Uterus (tissue), 4 donors: ENCODE data around the gene MAP1LC3B2. TPM values are rescaled to one million over a fixed set of nuclear protein-coding genes. Genes with fewer than 3 reads are reported as not detected.
"Not testable (repeated sequence)": the region's sequence is repeated elsewhere in the genome, so short reads cannot be mapped to it uniquely, and the experiment has no call there.

Experiments used
- DNase-seq, 2 donors: peaks; one replicate each; pipeline ENCODE4 v3.0.0-alpha.2; 2019 to 2020
- H3K27ac ChIP-seq, 2 donors: fragments of 200-600 bp; sonication (generic); 1 replicate in 1 of 2; 2 replicates in 1 of 2; pipeline ENCODE4 v1.5.1; 2016 to 2018
- H3K27me3 ChIP-seq, 2 donors: fragments of 200-600 bp; sonication (generic); one replicate each; pipeline ENCODE4 v1.5.1; 2018 to 2019; ENCODE audit warnings: control low read depth in 1 of 2
- H3K36me3 ChIP-seq, 2 donors: fragments of 200-600 bp; sonication (generic); one replicate each; pipeline ENCODE4 v1.5.1; 2019; ENCODE audit warnings: control low read depth in 1 of 2
- H3K4me1 ChIP-seq, 2 donors: fragments of 200-600 bp; sonication (generic); one replicate each; pipeline ENCODE4 v1.5.1; 2018 to 2019; ENCODE audit warnings: control low read depth in 1 of 2
- H3K4me3 ChIP-seq, 2 donors: fragments of 200-600 bp; sonication (generic); 1 replicate in 1 of 2; 2 replicates in 1 of 2; pipeline ENCODE4 v1.5.1; 2018 to 2019; ENCODE audit warnings: mild to moderate bottlenecking in 1 of 2
- H3K9me3 ChIP-seq, 2 donors: fragments of 200-600 bp; sonication (generic); one replicate each; pipeline ENCODE4 v1.5.1; 2019; ENCODE audit warnings: control low read depth in 1 of 2
- POLR2A ChIP-seq, 2 donors: fragments of 450-650 bp; IDR thresholded peaks; one replicate each; pipeline ENCODE4 v1.6.1; 2016; ENCODE audit warnings: antibody characterized with exemption in 2 of 2, mild to moderate bottlenecking in 1 of 2, moderate library complexity in 1 of 2
- intact Hi-C: fragments of 100-400 bp; cut with DNase I; formaldehyde crosslinking; loops from one replicate; pipeline ENCODE4 v1.15.1; 2023; ENCODE audit warnings: low total_unique reads
- total RNA-seq, 4 donors: library from RNA; depleted of rRNA in 3 of 4; stranded (reverse); fragments of >200 nt in 3 of 4; gene quantifications; one replicate each; pipeline versions ENCODE4 v1.1.0 to v1.2.4, GENCODE V29; 2014 to 2023
- TF ChIP-seq, protein P1 (sequence below), 4 experiments: fragments of 200-600 bp in 2 of 4; fragments of 450-650 bp in 2 of 4; sonication (generic) in 2 of 4; IDR thresholded peaks; one replicate each; pipeline ENCODE4 v1.5.1; 2016 to 2019; ENCODE audit warnings: antibody characterized with exemption in 4 of 4, mild to moderate bottlenecking in 2 of 4, moderate library complexity in 1 of 4
- donor health status: DM: yes; HTN: yes; CAD: no.

The MAP1LC3B2 gene
- total RNA-seq, 4 donors from 2014 or later = 1.8 to 3.6 TPM; not detected in 2

DNA sequence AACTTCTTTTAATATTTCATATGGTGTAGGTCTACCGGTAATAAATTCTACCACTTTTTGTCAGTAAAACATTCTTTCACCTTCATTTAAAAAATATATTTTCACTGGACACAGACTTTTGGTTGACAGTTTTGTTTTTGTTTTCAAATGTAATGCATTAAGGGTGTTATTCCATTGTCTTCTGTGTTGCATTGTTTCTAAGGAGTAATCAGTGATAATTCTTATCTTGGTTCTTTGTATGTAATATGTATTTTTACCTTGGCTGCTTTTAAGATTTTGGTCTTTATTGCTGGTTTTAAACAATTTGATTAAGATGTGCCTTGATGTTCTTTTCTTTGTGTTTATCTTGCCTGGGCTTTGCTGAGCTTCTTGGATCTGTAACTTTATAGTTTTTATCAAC is 4.1 kb downstream of the MAP1LC3B2 start:
- H3K27me3 ChIP-seq = no peaks in the 10 kb centered on the region
- intact Hi-C loops = no loop called here
- H3K9me3 ChIP-seq = peaks cover 0 to 2% of the 10 kb centered on the region in 2 donors
- DNase-seq = no peak
- H3K27ac ChIP-seq = no peak overlapping the region
- TF ChIP-seq, protein P1, sequence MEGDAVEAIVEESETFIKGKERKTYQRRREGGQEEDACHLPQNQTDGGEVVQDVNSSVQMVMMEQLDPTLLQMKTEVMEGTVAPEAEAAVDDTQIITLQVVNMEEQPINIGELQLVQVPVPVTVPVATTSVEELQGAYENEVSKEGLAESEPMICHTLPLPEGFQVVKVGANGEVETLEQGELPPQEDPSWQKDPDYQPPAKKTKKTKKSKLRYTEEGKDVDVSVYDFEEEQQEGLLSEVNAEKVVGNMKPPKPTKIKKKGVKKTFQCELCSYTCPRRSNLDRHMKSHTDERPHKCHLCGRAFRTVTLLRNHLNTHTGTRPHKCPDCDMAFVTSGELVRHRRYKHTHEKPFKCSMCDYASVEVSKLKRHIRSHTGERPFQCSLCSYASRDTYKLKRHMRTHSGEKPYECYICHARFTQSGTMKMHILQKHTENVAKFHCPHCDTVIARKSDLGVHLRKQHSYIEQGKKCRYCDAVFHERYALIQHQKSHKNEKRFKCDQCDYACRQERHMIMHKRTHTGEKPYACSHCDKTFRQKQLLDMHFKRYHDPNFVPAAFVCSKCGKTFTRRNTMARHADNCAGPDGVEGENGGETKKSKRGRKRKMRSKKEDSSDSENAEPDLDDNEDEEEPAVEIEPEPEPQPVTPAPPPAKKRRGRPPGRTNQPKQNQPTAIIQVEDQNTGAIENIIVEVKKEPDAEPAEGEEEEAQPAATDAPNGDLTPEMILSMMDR (IDR thresholded peaks at IDR 0.05) = no peak
- no peak for TF ChIP-seq POLR2A (IDR thresholded peaks at IDR 0.05)
- H3K4me3 ChIP-seq = no peak overlapping the region
- H3K4me1 ChIP-seq = no peaks in the 10 kb centered on the region
- no peaks in the 10 kb centered on the region for H3K36me3 ChIP-seq

DNA sequence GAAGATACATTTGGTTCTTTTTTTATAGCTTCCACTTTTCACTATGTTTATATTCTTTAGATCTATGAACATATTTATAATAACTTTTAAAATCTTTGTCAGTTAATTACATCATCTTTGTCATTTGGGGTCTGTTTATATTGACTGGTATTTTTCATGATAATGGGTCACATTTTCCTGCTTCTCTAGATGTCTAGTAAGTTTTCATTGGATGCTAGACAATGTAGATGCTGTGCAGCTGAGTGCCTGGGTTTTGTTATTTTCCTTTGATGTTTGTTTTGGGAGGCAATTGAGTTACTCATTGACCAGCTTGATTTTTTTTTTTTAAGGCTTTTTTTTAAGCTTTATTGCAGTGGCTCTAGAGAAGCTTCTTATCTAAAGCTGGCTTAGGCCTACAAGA is 4.9 kb downstream of the MAP1LC3B2 start:
- intact Hi-C loops = no loop called here
- no peak overlapping the region for H3K27ac ChIP-seq
- no peak overlapping the region for H3K4me3 ChIP-seq
- DNase-seq = no peak
- no peak for TF ChIP-seq POLR2A (IDR thresholded peaks at IDR 0.05)
- TF ChIP-seq, protein P1 (IDR thresholded peaks at IDR 0.05) = no peak
- H3K9me3 ChIP-seq = peaks cover 0 to 2% of the 10 kb centered on the region in 2 donors
- H3K27me3 ChIP-seq = no peaks in the 10 kb centered on the region
- no peaks in the 10 kb centered on the region for H3K4me1 ChIP-seq
- H3K36me3 ChIP-seq = no peaks in the 10 kb centered on the region

DNA sequence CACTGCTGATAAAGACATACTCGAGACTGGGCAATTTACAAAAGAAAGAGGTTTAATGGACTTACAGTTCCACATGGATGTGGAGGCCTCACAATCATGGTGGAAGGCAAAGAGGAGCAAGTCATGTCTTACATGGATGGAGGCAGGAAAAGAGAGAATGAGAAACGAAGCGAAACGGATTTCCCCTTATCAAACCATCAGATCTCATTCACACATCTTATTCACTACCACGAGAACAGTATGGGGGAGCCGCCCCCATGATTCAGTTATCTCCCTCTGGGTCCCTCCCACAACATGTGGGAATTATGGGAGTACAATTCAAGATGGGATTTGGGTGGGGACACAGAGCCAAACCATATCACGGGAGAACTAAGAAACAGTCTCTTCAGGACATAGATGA is 6.0 kb downstream of the MAP1LC3B2 start:
- H3K27me3 ChIP-seq, H3K9me3 ChIP-seq, DNase-seq, intact Hi-C loops, H3K36me3 ChIP-seq, H3K4me3 ChIP-seq, H3K4me1 ChIP-seq: not testable (repeated sequence)
- peak overlapping the region in 1 of 2 donors; percentile 9 for H3K27ac ChIP-seq

DNA sequence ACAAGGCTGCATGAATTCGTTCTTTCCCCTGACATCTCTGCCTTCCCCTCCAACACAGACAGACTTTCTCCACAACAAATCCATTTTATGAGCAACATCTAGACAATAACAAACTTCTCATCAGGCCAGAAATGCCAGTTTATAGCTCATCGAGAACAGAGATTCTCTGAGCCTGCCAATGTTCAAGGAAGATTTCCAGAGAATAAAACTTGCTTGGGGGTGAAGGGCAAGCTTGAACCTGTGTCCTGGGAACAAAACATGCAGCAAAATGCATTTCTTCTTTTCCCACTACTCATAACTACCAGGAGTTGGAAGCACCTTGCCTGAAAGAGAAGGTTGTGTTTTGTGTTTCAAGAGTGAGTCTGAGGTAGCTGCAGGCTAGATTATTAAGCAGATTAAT is 6.8 kb downstream of the MAP1LC3B2 start:
- DNase-seq = no peak
- no peaks in the 10 kb centered on the region for H3K4me1 ChIP-seq
- intact Hi-C loops = no loop called here
- TF ChIP-seq, protein P1 (IDR thresholded peaks at IDR 0.05) = no peak
- TF ChIP-seq POLR2A (IDR thresholded peaks at IDR 0.05) = no peak
- no peaks in the 10 kb centered on the region for H3K27me3 ChIP-seq
- peaks cover 0 to 2% of the 10 kb centered on the region in 2 donors for H3K9me3 ChIP-seq
- H3K36me3 ChIP-seq = no peaks in the 10 kb centered on the region
- H3K4me3 ChIP-seq = no peak overlapping the region
- H3K27ac ChIP-seq = peak overlapping the region in 1 of 2 donors; percentile 9

DNA sequence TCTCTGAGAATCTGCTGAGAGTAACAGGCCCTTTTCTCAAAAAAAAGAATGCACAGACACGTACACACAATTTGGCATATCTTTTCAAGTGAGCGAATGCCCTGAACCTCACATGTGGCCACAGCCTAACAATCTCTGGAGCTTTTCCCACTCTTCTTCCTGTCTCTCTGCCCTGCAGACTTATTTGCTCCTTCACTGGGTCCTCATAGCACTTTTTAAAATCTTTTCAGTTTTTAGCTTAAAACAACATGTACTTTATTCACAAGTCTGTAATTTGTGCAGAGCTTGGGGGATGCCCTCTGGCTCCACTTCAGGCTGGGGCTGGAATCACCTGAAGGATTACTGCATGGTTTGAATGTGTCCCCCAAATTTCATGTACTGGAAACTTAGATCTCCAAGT is 9.0 kb downstream of the MAP1LC3B2 start:
- intact Hi-C loops = no loop called here
- no peak overlapping the region for H3K27ac ChIP-seq
- no peaks in the 10 kb centered on the region for H3K36me3 ChIP-seq
- TF ChIP-seq POLR2A (IDR thresholded peaks at IDR 0.05) = no peak
- TF ChIP-seq, protein P1 (IDR thresholded peaks at IDR 0.05) = no peak
- H3K4me3 ChIP-seq = no peak overlapping the region
- peaks cover 0 to 2% of the 10 kb centered on the region in 2 donors for H3K9me3 ChIP-seq
- no peak for DNase-seq
- H3K27me3 ChIP-seq = no peaks in the 10 kb centered on the region
- no peaks in the 10 kb centered on the region for H3K4me1 ChIP-seq

DNA sequence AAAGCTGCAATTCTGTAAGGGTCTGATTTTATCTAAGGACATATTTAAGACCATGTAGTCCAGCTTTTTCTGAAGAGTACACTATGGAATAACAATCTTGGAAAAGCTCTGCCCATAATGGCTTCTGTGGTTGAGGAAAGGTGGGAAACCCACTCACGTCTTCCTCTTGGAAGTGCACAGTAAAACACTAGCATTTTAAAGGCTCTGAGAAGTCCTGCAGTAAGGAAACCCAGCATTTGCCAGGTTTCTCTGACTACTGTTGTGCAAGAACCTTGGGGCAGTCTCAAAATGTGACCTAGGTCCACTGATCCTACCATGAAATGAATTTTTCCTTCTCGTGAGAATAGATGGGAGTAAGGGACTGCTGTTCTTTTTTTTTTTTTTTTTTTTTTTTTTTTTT is 11.9 kb downstream of the MAP1LC3B2 start:
- no peak overlapping the region for H3K4me3 ChIP-seq
- intact Hi-C loops = no loop called here
- TF ChIP-seq, protein P1 (IDR thresholded peaks at IDR 0.05) = no peak
- no peak for TF ChIP-seq POLR2A (IDR thresholded peaks at IDR 0.05)
- no peaks in the 10 kb centered on the region for H3K4me1 ChIP-seq
- no peak overlapping the region for H3K27ac ChIP-seq
- no peaks in the 10 kb centered on the region for H3K36me3 ChIP-seq
- no peak for DNase-seq
- no peaks in the 10 kb centered on the region for H3K27me3 ChIP-seq
- no peaks in the 10 kb centered on the region for H3K9me3 ChIP-seq
